DMS53 treated with DMSO at 0.1 percent for 48 hours (cell line): ENCODE results near the gene NRN1L.
A peak's percentile ranks its signal among the peaks of the same experiment; 100 is the strongest.
"Not testable (repeated sequence)": the region's sequence is repeated elsewhere in the genome, so short reads cannot be mapped to it uniquely, and the experiment has no call there.

ENCODE experiments used
- DNase-seq: peaks from one replicate; lab custom pipeline; 2025; ENCODE audit not compliant: unreplicated experiment; lab: John Stamatoyannopoulos, UW

The NRN1L gene

GRCh38 chr16:67884684-67885083 is at the start of gene NRN1L:
Gene NRN1L (plus strand): TSS chr16:67884885. CDS start chr16:67884904, 19 bp downstream.
- DNase-seq = no peak

DNA sequence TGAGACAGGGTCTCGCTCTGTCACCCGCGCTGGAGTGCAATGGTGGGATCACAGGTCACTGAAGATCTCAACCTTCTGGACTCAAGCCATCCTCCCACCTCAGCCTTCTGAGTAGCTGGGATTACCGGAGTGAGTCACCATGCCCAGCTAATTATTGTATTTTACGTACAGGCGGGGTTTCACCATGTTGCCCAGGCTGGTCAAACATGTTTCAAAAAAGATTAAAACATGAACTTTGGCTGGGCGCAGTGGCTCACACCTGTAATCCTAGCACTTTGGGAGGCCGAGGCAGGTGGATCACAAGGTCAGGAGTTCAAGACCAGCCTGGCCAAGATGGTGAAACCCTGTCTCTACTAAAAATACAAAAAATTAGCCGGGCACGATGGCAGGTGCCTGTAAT is 47.5 kb upstream of the NRN1L start:
- not testable (repeated sequence) for DNase-seq

- DNase-seq = no peak
Measured at GRCh38 chr16:67837811-67838210, 46.9 kb upstream of the NRN1L start.

GRCh38 chr16:67841198-67841815 is 43.4 kb upstream of the NRN1L start:
- DNase-seq = no peak

GRCh38 chr16:67841816-67842508 is 42.7 kb upstream of the NRN1L start, which contains the start of gene THAP11:
Gene THAP11 (plus strand): TSS chr16:67842320. CDS start chr16:67842555, 235 bp downstream.
- peak; percentile 81 for DNase-seq

DNA sequence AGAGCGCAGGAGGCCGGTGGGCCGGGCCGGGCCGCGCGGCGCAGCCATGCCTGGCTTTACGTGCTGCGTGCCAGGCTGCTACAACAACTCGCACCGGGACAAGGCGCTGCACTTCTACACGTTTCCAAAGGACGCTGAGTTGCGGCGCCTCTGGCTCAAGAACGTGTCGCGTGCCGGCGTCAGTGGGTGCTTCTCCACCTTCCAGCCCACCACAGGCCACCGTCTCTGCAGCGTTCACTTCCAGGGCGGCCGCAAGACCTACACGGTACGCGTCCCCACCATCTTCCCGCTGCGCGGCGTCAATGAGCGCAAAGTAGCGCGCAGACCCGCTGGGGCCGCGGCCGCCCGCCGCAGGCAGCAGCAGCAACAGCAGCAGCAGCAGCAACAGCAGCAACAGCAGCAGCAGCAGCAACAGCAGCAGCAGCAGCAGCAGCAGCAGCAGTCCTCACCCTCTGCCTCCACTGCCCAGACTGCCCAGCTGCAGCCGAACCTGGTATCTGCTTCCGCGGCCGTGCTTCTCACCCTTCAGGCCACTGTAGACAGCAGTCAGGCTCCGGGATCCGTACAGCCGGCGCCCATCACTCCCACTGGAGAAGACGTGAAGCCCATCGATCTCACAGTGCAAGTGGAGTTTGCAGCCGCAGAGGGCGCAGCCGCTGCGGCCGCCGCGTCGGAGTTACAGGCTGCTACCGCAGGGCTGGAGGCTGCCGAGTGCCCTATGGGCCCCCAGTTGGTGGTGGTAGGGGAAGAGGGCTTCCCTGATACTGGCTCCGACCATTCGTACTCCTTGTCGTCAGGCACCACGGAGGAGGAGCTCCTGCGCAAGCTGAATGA is 42.0 kb upstream of the NRN1L start:
- peak; percentile 4 for DNase-seq

GRCh38 chr16:67843343-67843765 is 41.3 kb upstream of the NRN1L start:
- DNase-seq = no peak

DNA sequence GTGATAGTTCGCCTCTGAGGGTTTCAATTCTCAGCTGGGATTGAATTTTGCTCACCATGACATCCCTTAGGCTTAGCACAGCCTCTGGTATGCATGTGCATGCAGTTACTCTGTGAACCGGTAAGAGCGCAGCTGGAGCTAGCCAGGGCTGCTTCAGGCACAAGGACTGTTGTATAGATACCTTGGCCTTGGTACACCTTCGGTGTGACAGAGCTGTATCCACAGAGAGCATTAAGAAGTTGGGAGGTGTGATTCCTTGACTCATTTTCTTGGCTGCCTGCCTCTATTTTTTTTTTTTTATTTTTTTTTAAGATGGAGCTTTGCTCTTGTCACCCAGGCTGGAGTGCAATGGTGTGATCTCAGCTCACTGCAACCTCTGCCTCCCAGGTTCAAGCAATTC is 40.2 kb upstream of the NRN1L start:
- no peak for DNase-seq

- DNase-seq = no peak
Measured at GRCh38 chr16:67845291-67846062, 39.2 kb upstream of the NRN1L start.

DNA sequence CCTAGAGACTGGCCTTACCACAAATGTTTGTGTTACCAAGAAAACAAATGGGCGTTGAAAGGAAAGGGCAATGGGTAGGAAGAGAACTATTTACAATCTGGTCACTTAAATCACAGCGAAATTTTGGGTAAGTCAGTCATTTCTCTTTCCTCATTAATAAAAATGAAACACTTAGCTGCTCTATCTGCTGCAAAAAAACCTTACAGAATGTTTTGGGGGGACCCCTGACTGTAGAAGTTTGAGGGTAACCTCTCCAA is 38.7 kb upstream of the NRN1L start:
- no peak for DNase-seq

DNA sequence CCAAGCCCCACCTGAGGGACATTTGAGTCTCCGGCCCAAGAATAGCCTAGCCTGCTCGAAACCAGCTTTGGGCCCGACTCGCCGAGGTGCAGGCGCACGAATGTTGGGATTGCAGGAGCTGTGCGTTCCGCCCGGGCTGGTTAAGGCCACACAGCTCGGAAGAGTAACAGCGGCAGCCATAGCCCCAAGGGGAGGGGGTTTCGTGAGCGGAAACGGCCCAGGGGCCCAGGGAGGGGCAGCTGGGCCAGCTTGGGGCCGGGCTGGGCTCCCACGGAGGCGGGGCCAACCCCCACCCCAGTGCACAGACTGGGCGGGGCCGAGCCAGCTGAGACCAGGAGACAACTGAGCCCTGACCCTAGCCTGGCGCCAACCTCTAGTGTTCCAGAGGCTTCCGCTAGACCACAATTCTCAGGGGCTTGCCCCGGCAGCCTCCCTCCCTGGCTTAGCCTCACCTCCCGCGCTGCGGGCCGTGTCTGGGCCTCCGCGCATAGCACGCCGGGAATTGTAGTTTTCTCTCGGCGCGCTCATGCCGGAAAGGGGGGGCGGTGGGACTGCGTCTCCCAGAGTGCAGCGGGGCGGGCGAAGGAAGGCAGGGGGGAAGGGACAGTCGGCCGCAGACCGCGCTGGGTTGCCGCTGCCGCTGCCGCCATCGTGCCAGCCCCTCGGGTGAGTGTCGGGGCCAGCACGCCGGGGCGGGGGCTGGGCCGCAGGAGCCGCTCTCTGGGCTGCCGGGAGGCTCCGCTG is 38.2 kb upstream of the NRN1L start, which contains the start of gene NUTF2:
Gene NUTF2 (plus strand): TSS at position 614 of the 744 bp plus-strand sequence. CDS start 18,198 bp downstream, outside the sequence.
- DNase-seq = peak; percentile 77

GRCh38 chr16:67847064-67847861 is 37.4 kb upstream of the NRN1L start, which contains the start of gene CENPT:
Gene CENPT (minus strand): TSS chr16:67847693. CDS start chr16:67833859, 13,834 bp downstream.
- no peak for DNase-seq

DNA sequence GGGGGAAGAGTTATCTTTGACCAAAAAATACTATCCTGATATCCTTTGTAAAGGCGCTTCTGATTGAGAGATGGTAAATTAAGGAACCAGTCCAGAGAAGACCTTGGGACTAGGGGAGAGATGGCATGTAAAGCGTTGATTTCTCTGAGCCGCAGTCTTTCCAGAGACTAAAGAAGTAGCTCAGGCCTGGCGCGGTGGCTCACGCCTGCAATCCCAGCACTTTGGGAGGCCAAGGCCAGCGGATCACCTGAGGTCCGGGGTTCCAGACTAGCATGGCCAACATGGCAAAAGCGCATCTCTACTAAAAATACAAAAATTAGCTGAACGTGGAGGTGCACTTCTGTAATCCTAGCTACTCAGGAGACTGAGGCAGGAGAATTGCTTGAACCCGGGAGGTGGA is 36.6 kb upstream of the NRN1L start:
- DNase-seq = no peak

- no peak for DNase-seq
Measured at GRCh38 chr16:67853670-67854069, 31.0 kb upstream of the NRN1L start.

DNA sequence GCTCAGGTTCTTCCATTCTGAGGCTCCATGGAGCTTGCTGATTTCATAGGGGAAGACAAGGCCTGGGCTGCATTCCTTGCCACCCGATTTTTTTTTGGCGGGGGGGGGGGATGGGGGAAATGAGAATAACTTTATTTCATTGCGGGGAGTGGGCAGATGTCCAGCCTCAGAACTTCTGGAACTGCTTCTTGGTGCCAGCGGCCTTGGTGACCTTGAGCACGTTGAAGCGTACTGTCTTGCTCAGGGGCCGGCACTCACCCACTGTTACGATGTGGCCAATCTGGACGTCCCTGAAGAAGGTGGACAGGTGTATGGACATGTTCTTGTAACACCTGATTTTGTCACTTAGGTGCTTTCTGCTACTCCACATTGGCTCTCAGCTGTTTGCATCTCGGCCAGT is 28.9 kb upstream of the NRN1L start:
- no peak for DNase-seq

GRCh38 chr16:67856927-67857546 is 27.6 kb upstream of the NRN1L start:
- DNase-seq = no peak

DNA sequence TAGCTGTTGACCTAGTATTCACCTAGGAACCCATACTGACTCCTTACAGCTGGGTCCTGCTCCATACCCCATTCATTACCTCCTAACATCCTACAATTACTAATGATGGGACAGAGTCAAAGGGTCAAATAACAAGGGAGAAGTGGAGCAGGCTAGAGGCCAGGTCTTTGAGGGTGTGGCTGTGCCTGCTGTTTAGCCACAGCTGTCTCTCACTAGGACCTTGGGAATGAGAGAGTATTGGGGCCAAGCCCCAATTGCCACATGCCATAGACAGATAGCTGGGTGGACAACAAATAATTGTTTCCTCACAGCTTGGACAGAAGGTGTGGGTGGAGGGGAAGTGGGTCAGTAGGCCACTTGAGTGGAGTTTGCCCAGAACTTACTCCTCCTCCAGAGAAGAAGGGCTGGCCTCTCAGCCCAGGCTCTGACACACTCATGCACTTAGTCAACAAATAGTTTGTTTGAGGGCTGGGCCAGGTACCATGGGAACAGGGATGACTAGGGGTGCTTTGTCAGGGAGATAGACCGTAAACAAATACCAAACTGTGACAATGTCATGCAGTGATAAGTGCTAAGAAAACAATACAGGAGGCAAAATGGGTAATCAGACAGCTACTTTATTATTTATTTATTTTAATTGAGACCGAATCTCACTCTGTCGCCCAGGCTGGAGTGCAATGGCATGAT is 27.0 kb upstream of the NRN1L start:
- DNase-seq = peak; percentile 88

GRCh38 chr16:67858500-67858899 is 26.2 kb upstream of the NRN1L start:
- DNase-seq = no peak
